GM12891 (cell line): ENCODE measurements around the gene GRAMD1B.

Experiments used
- DNase-seq: peaks from one replicate; pipeline ENCODE4 v3.0.0; 2011; ENCODE audit warnings: low spot score; ENCODE audit not compliant: insufficient read length
- FAIRE-seq: peaks from 2 replicates; lab custom pipeline; 2011; peaks lifted over from hg19 to GRCh38; lab: Jason Lieb, UNC
- PAX5 ChIP-seq: IDR thresholded peaks from 2 replicates; pipeline ENCODE4 v1.6.1; 2011; ENCODE audit warnings: low read length, moderate library complexity, mild to moderate bottlenecking; ENCODE audit not compliant: insufficient read depth, severe bottlenecking
- POLR2A ChIP-seq: IDR thresholded peaks from 2 replicates; pipeline ENCODE4 v1.6.1; 2011; ENCODE audit warnings: low read depth, low read length, control low read depth
- POLR2AphosphoS5 ChIP-seq: IDR thresholded peaks from 2 replicates; pipeline ENCODE4 v1.6.1; 2011; ENCODE audit warnings: low read depth, low read length, control low read depth
- POU2F2 ChIP-seq: IDR thresholded peaks from 2 replicates; pipeline ENCODE4 v1.6.1; 2011; ENCODE audit warnings: low read depth, mild to moderate bottlenecking, control low read depth, low read length, moderate library complexity
- SPI1 ChIP-seq: IDR thresholded peaks from 2 replicates; pipeline ENCODE4 v1.6.1; 2011; ENCODE audit warnings: low read depth, low read length, control low read depth
- TAF1 ChIP-seq: IDR thresholded peaks from 2 replicates; pipeline ENCODE4 v1.6.1; 2011; ENCODE audit warnings: low read depth, low read length, control low read depth

The GRAMD1B gene

DNA sequence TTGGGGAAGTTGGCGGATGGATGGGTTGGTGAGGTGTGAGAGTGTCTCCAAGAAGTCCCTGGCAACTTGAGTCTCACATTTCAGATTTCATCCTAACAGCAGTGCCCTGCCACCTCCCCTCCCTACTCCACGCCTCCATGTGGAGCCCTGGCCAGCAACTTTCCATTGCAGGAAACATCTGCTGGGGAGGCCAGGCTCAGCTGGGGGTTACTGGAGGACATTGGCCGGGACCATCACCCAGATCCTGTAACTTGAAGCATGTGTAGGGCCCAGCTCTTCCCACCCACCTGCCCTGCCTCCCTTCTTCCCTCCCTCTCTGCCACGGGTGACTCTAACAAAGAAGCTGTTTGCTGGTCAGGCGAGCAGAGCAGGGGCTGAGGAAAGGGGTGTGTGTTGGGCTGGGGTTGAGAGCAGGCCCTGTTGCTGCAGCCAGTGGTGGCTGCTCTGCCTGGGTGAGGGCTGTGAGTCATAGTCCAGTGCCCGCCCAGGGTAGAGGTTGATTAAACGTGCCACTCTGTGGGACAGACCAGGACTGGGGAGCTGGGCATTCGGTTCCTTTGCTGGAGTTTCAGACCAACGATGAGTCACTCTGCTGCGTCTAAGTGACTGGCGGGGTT lies 160.3 kb downstream of the GRAMD1B start:
- DNase-seq (no peak), FAIRE-seq (no peak)

DNA sequence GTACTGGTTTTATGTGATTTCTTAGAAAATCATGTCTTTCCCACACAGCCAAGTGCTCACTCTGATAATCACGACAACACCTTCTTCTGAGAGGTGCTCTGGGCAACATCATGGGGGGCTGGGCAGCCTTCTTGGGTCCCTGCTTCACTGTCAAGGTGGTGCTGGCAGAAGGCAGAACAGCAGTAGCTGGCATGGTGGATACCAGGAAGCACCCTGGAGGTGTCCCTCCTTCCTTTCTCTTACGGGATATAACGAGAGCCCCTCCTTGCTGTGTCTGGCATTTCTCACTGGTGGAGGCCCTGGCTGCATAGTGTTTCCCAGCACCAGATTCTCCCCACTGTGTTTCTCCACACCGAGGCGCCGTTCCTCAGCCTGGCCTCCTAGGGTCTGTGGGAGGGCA lies 163.5 kb downstream of the GRAMD1B start:
- no peak for TF ChIP-seq POLR2AphosphoS5
- DNase-seq (no peak), FAIRE-seq (no peak)

More for the DNA sequence above, 160.3 kb downstream of the GRAMD1B start:
- TF ChIP-seq TAF1: no peak

DNA sequence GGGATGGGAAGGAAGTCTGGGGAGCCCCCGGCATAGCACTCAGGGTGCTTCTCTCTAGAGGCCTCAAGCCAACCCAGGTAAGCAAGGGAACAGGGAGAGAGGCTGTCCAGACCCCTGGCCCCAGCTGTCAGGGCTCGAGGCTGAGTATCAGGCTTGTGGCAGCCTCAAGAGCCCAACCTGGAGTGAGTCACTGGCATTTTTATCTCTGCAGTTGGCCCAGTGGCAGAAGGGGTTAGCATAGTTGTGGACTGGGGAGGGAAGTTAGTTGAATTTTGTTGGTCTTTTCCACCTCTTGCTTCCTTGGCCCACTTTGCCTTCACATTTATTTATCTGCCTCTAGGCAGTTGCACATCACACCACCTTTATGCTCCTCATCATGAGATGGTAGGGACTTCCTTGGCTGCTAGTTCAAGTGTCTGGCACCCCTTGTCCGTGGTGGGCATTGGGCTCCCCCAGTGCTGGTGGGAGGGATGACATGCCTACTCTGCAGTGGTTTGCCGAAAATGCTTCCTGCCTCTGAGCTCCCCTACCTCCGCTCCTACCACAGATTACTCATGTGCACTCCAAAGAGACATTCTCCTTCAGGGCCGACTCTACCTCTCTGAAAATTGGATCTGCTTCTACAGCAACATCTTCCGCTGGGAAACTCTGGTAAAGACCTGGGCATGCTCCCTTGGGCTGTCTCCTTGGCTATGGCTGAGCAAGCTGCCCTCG lies 164.3 kb downstream of the GRAMD1B start:
- FAIRE-seq (no peak), DNase-seq (no peak)
- no peak for TF ChIP-seq POLR2AphosphoS5
- TF ChIP-seq SPI1: no peak
- TF ChIP-seq POU2F2: no peak
- TF ChIP-seq TAF1: no peak
- no peak for TF ChIP-seq PAX5
- TF ChIP-seq POLR2A: no peak

DNA sequence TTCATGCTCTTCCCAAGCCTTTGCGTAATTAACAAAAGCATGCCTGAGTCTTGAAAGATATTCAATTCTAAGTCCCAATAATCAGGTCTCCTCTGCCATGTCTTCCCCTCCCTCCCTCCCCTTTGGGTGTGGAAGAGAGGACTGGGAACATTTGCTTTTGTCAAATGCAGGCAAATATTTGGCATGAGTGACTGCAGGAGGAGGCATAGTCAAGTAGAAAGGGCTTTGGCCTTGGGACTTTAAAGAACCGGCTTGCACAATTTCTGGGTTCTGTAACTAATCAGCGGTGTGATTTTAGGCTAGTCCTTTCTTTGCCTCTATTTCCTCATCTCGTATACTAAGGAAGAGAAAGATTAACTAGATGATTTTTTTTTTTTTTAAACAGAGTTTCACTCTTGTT lies 164.9 kb downstream of the GRAMD1B start:
- FAIRE-seq (no peak), DNase-seq (no peak)
- no peak for TF ChIP-seq TAF1
- no peak for TF ChIP-seq PAX5
- TF ChIP-seq POLR2AphosphoS5: no peak
- no peak for TF ChIP-seq SPI1
- no peak for TF ChIP-seq POLR2A
- TF ChIP-seq POU2F2: no peak

DNA sequence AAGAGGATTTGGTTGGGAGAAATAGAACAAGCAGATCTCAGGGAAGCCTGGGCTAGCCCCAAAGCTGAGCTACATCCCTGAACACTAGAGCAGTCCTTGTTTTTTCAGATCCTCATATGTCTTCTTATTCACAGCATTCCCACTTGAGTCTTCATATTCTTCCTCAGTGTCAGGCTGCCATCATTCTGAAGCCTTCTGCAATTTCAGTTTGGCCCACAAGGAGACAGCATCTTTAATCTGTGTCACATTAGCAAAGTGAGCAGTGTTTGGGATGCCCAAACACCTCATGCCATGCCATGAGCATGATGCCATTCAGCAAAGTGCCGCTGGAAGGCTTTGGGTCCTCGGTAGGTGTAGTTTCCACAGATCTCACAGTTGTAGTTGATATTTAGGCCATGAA lies 167.8 kb downstream of the GRAMD1B start:
- no peak for TF ChIP-seq POLR2AphosphoS5
- TF ChIP-seq PAX5: no peak
- TF ChIP-seq SPI1: no peak
- TF ChIP-seq POLR2A: no peak
- no peak for TF ChIP-seq TAF1
- TF ChIP-seq POU2F2: no peak
- DNase-seq: no peak
- FAIRE-seq: no peak

DNA sequence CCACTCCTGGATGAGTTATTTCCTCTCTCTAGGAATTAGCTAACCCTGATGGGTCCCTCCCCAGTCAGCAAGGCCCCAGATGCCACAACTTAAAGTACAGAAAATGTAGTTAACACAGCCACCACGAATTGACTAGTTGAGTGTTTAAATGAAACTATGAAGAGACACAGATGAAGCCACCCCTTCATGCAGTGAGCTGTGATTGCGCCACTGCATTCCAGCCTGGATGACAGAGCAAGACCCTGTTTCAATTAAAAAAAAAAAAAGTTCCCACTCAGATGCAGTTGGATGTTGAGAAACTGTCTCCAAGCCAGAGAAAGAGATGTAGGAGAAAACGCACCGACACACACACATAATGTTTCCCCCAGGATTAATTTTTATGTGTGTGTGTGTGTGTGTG lies 171.1 kb downstream of the GRAMD1B start:
- FAIRE-seq (no peak), DNase-seq (no peak)
- no peak for TF ChIP-seq PAX5
- TF ChIP-seq TAF1: no peak
- no peak for TF ChIP-seq SPI1
- no peak for TF ChIP-seq POU2F2
- TF ChIP-seq POLR2AphosphoS5: no peak
- no peak for TF ChIP-seq POLR2A

DNA sequence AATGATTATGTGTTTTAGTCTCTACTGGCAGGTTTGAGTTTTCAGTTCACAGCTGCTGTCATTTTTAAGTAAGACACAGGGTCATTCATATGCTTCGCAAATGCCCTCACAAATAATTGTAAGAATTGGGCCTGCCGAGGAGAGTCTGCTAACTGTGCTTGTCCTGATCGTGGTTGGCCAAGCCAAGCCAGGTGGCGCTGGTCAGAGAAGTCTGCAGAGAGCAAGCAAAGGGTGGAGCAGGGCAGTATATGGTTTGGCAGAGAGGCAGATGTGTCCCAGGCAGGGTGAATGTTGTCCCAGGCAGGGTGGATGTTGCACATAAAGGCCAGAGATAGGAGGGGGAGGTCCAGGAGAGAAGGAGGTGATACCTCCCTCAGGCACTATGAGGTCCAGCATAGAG lies 171.7 kb downstream of the GRAMD1B start:
- no peak for DNase-seq
- TF ChIP-seq PAX5 (no peak), POU2F2 (no peak), SPI1 (no peak), POLR2AphosphoS5 (no peak)
- no peak for FAIRE-seq

DNA sequence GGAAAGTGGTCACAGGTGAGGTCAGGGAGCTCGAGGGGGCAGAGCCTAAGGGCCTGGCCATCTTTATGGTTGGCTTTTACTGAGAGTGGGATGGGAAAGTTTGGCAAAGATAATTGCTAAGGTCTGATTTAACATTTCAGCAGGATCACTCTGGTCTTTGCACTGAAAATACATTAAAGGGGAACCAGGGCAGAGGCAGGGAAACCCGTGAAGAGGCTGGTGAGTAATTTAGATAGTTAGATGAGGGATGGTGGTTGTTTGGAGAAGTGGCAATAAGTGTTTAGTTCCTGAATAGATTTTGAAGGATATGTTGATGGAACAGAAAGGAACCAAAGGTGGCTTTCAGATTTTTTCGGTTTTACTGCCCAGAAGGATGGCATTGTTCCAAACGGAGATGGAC lies 173.6 kb downstream of the GRAMD1B start:
- DNase-seq: no peak
- FAIRE-seq: no peak
- TF ChIP-seq PAX5 (no peak), SPI1 (no peak), TAF1 (no peak), POLR2A (no peak), POLR2AphosphoS5 (no peak), POU2F2 (no peak)

DNA sequence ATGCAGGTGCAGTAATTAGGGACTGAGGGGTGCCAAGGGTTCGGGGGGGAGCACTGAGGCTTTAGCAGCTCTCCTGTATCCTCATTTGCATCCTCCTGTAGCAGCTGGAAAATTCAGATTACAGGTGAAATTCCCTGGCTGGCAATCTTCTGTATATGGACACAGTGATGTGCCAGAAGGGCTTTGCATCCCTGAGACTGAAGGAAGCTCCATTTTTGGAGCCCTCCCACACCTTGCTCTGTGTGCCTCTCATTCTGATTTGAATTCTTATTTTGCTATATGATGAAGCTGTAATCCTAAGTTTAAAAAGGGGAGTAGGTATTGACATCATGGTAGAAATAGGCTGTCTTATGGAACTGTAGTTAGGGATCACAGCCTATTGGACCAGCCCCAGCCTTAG lies 177.7 kb downstream of the GRAMD1B start:
- DNase-seq (no peak), FAIRE-seq (no peak)
- TF ChIP-seq POU2F2 (no peak), PAX5 (no peak), POLR2A (no peak), POLR2AphosphoS5 (no peak), TAF1 (no peak), SPI1 (no peak)

DNA sequence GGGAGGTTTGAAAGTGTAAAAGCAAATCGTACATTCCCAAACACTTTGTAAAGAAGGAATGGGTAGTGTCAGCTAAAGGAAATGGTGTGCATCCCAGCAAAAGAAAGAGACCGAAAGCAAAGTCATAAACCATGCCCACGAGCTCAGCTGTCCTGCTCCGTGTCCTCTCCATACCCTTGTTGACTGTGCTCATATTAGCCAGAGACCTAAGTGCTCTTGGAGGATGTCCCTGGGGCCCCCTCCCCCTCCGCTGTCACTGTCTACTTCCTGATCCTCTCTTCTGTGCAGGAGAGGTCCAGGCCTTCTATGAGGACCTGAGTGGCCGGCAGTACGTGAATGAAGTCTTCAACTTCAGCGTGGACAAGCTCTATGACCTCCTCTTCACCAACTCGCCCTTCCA lies 178.3 kb downstream of the GRAMD1B start:
- no peak for DNase-seq
- TF ChIP-seq PAX5 (no peak), POU2F2 (no peak), POLR2A (no peak), POLR2AphosphoS5 (no peak)

More for the DNA sequence above, 178.3 kb downstream of the GRAMD1B start:
- no peak for FAIRE-seq
